HT1080 (cell line): ENCODE results near the gene IL15RA. TPM values are rescaled to one million over a fixed set of nuclear protein-coding genes. Genes with fewer than 3 reads are reported as not detected.
"Not testable (repeated sequence)": the region's sequence is repeated elsewhere in the genome, so short reads cannot be mapped to it uniquely, and the experiment has no call there.

Experiments
- DNase-seq: peaks from one replicate; pipeline ENCODE4 v3.0.0-alpha.2; 2015; ENCODE audit warnings: low read depth
- total RNA-seq: library from RNA; depleted of rRNA; stranded (reverse); fragments of >200 nt; shearing (Covaris generic); gene quantifications from 2 replicates; pipeline ENCODE4 v1.2.3, GENCODE V29; 2014

The IL15RA gene
- total RNA-seq, 1 experiment from 2014 or later = 22.9 TPM

- DNase-seq = no peak
Observed at GRCh38 chr10:5971315-5971832, 6.0 kb downstream of the IL15RA start.

- DNase-seq = no peak
Observed at GRCh38 chr10:5970527-5970926, 6.8 kb downstream of the IL15RA start.

GRCh38 chr10:5970066-5970465 is 7.3 kb downstream of the IL15RA start:
- DNase-seq = no peak

- DNase-seq = no peak
Observed at GRCh38 chr10:5968681-5969453, 8.5 kb downstream of the IL15RA start.

- no peak for DNase-seq
Observed at GRCh38 chr10:5968037-5968680, 9.2 kb downstream of the IL15RA start.

GRCh38 chr10:5965266-5965665 is 12.1 kb downstream of the IL15RA start:
- no peak for DNase-seq

- no peak for DNase-seq
Observed at GRCh38 chr10:5964736-5965135, 12.6 kb downstream of the IL15RA start.

- DNase-seq = no peak
Observed at GRCh38 chr10:5963591-5963990, 13.8 kb downstream of the IL15RA start.

GRCh38 chr10:5963071-5963470 is 14.3 kb downstream of the IL15RA start:
- DNase-seq = no peak

- DNase-seq = not testable (repeated sequence)
Observed at GRCh38 chr10:5962358-5962940, 14.9 kb downstream of the IL15RA start.

- no peak for DNase-seq
Observed at GRCh38 chr10:5961405-5962100, 15.8 kb downstream of the IL15RA start.

- not testable (repeated sequence) for DNase-seq
Observed at GRCh38 chr10:5960973-5961275, 16.4 kb downstream of the IL15RA start.

GRCh38 chr10:5960070-5960972 is 17.0 kb downstream of the IL15RA start:
- DNase-seq = no peak

- DNase-seq = no peak
Observed at GRCh38 chr10:5959581-5960069, 17.7 kb downstream of the IL15RA start.

GRCh38 chr10:5959142-5959541 is 18.2 kb downstream of the IL15RA start:
- no peak for DNase-seq

GRCh38 chr10:5958675-5959074 is 18.7 kb downstream of the IL15RA start:
- DNase-seq = no peak

GRCh38 chr10:5958077-5958476 is 19.3 kb downstream of the IL15RA start:
- no peak for DNase-seq

- no peak for DNase-seq
Observed at GRCh38 chr10:5956146-5956936, 21.0 kb downstream of the IL15RA start.

- DNase-seq = no peak
Observed at GRCh38 chr10:5953676-5954075, 23.7 kb downstream of the IL15RA start.
